AG04449 (cell line): ENCODE data around the gene ALOX15.

Experiments
- CTCF ChIA-PET: fragments of 350-600 bp; formaldehyde crosslinking; extraction: SDS; loops from one replicate; lab custom pipeline; 2021; ENCODE audit warnings: antibody characterized with exemption; lab: Yijun Ruan, JAX
- POLR2A ChIA-PET: fragments of 400-600, 350-600 bp; formaldehyde crosslinking; extraction: SDS; loops from one replicate; lab custom pipeline; 2020; ENCODE audit warnings: antibody characterized with exemption, inconsistent platforms; lab: Yijun Ruan, JAX
- DNase-seq: peaks from one replicate; pipeline ENCODE4 v3.0.0-alpha.2; 2010; ENCODE audit warnings: low read depth, low spot score
- H3K4me3 ChIP-seq: 2 replicates; pipeline ENCODE4 v1.5.1; 2011; ENCODE audit warnings: low read depth, mild to moderate bottlenecking, control low read depth, low read length
- TF ChIP-seq, protein P1 (sequence below): IDR thresholded peaks from one replicate; pipeline ENCODE4 v1.5.1; 2011; ENCODE audit warnings: mild to moderate bottlenecking, moderate library complexity, low read length, control low read depth, inconsistent platforms; ENCODE audit not compliant: insufficient read depth; ENCODE audit errors: missing control alignments

ALOX15 gene

DNA sequence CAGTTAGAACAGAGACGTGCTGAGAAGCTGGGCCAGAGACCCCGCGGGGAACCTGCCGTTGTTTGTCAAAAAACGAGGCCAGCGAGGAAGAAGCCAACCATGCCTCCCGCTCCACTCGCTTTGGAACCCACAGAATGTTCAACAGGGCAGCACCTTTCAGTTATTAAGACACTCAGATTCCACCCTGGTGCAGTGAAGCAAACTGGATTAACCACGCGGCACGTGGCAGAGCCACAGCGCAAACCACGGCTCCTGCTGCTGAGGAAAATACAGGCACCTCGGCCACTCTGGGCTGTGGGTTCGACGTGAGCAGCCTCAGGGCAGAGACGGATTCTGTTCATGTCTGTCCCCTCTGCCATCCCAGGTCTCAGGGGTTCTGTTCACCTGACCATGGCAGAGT, 24.4 kb downstream of the ALOX15 start:
- no peak for DNase-seq
- TF ChIP-seq, protein P1, sequence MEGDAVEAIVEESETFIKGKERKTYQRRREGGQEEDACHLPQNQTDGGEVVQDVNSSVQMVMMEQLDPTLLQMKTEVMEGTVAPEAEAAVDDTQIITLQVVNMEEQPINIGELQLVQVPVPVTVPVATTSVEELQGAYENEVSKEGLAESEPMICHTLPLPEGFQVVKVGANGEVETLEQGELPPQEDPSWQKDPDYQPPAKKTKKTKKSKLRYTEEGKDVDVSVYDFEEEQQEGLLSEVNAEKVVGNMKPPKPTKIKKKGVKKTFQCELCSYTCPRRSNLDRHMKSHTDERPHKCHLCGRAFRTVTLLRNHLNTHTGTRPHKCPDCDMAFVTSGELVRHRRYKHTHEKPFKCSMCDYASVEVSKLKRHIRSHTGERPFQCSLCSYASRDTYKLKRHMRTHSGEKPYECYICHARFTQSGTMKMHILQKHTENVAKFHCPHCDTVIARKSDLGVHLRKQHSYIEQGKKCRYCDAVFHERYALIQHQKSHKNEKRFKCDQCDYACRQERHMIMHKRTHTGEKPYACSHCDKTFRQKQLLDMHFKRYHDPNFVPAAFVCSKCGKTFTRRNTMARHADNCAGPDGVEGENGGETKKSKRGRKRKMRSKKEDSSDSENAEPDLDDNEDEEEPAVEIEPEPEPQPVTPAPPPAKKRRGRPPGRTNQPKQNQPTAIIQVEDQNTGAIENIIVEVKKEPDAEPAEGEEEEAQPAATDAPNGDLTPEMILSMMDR, result no peak
- no peak overlapping the region for H3K4me3 ChIP-seq
- ChIA-PET CTCF (interaction anchor here (0.6 to 2.2 kb wide), 4 partner anchors 47 to 196 kb away, joined by 3 to 19 read pairs (median 4); no protein-coding TSS in a partner anchor), POLR2A (no interaction called here)

DNA sequence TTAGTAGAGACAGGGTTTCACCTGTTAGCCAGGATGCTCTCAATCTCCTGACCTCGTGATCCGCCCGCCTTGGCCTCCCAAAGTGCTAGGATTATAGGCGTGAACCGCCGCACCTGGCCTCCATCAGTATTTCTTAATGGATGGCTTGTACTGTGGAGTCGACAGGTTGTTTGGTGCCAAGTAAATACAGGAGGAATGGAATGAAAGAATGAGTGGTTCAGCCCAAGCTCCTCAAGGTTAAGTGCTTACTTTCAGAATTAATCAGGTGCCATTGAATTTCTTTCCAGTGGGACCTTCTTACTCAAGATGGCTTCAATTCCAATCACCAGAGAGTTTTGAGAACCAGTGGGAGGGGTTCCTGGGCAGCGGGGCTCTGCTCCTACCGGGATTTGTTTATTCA, 25.0 kb downstream of the ALOX15 start:
- POLR2A ChIA-PET, result no interaction called here

DNA sequence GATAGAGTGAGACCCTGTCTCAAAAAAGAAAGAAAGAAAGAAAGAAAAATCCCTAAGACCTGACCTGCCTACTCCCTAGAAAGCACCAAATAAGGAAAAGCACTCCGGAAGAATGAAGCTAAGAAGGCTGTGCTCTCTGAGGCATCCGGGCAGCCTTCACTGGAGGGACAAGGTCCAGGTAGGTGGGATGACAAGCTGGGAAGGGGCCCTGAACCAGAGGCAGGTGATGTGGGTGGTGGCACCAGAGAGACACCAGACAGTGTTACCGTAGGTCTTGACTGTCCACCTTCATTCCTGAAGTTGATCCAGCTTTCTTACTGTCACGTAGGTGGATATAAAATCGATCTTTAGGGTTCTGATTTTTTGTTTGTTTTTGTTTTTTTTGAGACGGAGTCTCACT, 30.8 kb downstream of the ALOX15 start:
- H3K4me3 ChIP-seq, result no peak overlapping the region
- POLR2A ChIA-PET, result no interaction called here
- CTCF ChIA-PET, result interaction anchor here (0.6 to 5.6 kb wide), 5 partner anchors 15 to 179 kb away, joined by 3 to 38 read pairs (median 4); no protein-coding TSS in a partner anchor
- TF ChIP-seq, protein P1, result no peak
- DNase-seq, result no peak

More for the DNA sequence above, 25.0 kb downstream of the ALOX15 start:
- TF ChIP-seq, protein P1, result no peak
- H3K4me3 ChIP-seq, result no peak overlapping the region
- CTCF ChIA-PET, result interaction anchor here (0.8 to 2.2 kb wide), 4 partner anchors 10 to 195 kb away, joined by 3 to 19 read pairs (median 4); no protein-coding TSS in a partner anchor
- no peak for DNase-seq

DNA sequence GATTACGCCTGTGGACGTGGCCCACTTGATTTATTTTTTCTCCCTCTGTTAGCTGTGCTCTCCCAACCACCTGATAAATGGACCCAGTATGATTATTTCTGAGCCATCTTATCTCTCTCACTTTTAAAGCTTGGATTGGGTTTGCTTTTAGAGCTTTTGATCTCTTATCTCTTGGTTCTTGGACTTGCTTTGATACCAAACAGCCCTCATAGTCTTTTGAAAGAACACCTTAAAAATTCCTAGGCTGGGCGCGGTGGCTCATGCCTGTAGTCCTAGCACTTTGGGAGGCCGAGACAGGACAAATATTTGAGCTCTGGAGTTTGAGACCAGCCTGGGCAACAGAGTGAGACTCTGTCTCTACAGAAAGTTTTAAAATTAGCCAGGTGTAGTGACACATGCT, 31.3 kb downstream of the ALOX15 start:
- TF ChIP-seq, protein P1, result no peak
- ChIA-PET POLR2A (no interaction called here), CTCF (interaction anchor here (0.8 to 5.6 kb wide), 4 partner anchors 15 to 180 kb away, joined by 3 to 38 read pairs (median 18); no protein-coding TSS in a partner anchor)
- no peak for DNase-seq
- no peak overlapping the region for H3K4me3 ChIP-seq

DNA sequence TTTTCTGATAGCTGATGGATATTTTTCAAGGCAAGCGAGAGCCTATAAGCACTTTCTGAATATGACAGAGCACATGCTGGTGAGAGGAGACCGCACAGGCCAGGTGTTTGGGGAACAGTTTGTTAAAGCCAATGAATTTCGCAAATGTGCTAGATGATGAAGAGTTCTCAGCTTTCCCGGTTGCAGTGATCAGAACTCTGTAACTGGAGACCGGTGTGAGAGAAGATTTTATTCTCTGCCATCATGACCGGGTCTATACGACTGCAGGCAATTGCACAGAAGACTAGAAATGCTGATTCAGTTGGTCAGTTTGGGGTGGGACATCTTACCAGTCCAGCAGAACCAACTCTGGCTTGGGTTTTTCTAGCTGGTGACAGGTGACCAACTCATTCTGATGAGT, 31.7 kb downstream of the ALOX15 start:
- TF ChIP-seq, protein P1, result no peak
- ChIA-PET POLR2A (no interaction called here), CTCF (interaction anchor here (1.1 to 5.6 kb wide), 4 partner anchors 15 to 45 kb away, joined by 3 to 38 read pairs (median 18); no protein-coding TSS in a partner anchor)
- DNase-seq, result no peak
- no peak overlapping the region for H3K4me3 ChIP-seq

DNA sequence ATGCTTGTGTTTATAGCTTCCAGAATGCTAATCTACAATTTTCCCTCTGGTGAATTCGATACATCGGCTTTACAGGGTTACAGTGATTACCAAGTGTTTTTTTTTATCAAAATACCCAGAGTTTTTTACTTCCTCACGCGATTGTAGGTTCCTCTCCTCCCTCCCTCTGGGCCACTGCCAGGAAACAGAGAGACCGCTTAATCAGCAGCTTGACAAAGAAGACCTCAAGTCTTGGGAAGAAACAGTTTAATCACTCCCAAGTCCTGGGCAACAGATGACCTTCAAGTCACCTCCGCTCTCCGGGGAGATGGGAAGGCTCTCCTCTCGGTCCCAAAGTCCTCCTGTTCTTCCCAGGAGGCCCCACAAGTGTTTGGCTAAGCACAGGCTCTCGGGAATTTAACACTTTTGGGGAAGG, 33.7 kb downstream of the ALOX15 start:
- POLR2A ChIA-PET, result no interaction called here
- CTCF ChIA-PET, result interaction anchor here (3.8 to 5.6 kb wide), 2 partner anchors 17 to 41 kb away, joined by 33 to 38 read pairs; no protein-coding TSS in a partner anchor
- TF ChIP-seq, protein P1, result no peak
- H3K4me3 ChIP-seq, result no peak overlapping the region
- no peak for DNase-seq
